SK-N-SH (cell line): Measurements from ENCODE around the gene CCN5.
A peak's percentile ranks its signal among the peaks of the same experiment; 100 is the strongest.

ENCODE experiments used
- CTCF ChIP-seq: fragments of 200-600 bp; sonication (generic); IDR thresholded peaks from 2 replicates; pipeline ENCODE4 v1.6.1; 2017; ENCODE audit warnings: antibody characterized with exemption, mild to moderate bottlenecking, moderate library complexity
- ELF1 ChIP-seq: IDR thresholded peaks from 2 replicates; pipeline ENCODE4 v1.4.0; 2012
- EP300 ChIP-seq, 2 experiments: IDR thresholded peaks; 2 replicates each; pipeline versions ENCODE4 v1.4.0 to v1.6.1; 2012; ENCODE audit warnings: borderline replicate concordance in 1 of 2, low read depth in 1 of 2, low read length in 1 of 2
- FOXM1 ChIP-seq: IDR thresholded peaks from 2 replicates; pipeline ENCODE4 v1.4.0; 2012; ENCODE audit warnings: low read depth, mild to moderate bottlenecking
- GATA2 ChIP-seq: sonication (generic); formaldehyde crosslinking; IDR thresholded peaks from 2 replicates; pipeline ENCODE4 v1.5.0; 2020; ENCODE audit warnings: mild to moderate bottlenecking, missing genetic modification reagents
- PBX3 ChIP-seq: IDR thresholded peaks from 2 replicates; pipeline ENCODE4; 2012
- POLR2AphosphoS5 ChIP-seq: IDR thresholded peaks from 2 replicates; pipeline ENCODE4 v1.6.1; 2012; ENCODE audit warnings: low read depth, low read length
- RFX5 ChIP-seq: IDR thresholded peaks from 2 replicates; pipeline ENCODE4 v1.6.1; 2012; ENCODE audit warnings: mild to moderate bottlenecking, improper control_type of control experiment, low read length
- TEAD4 ChIP-seq: IDR thresholded peaks from 2 replicates; pipeline ENCODE4 v1.4.0; 2012; ENCODE audit warnings: mild to moderate bottlenecking, borderline replicate concordance; ENCODE audit not compliant: insufficient read depth
- USF2 ChIP-seq: fragments of 150-350 bp; IDR thresholded peaks from 2 replicates; pipeline ENCODE4 v1.6.1; 2017; ENCODE audit warnings: antibody characterized with exemption, low read length, low read depth, borderline replicate concordance
- YY1 ChIP-seq: IDR thresholded peaks from 2 replicates; pipeline ENCODE4 v1.4.0; 2012; ENCODE audit warnings: low read depth, mild to moderate bottlenecking
- TF ChIP-seq, protein P1 (sequence below): IDR thresholded peaks from 2 replicates; pipeline ENCODE4 v1.4.0; 2012; ENCODE audit warnings: low read depth

- TF ChIP-seq CTCF = no peak
- no peak for TF ChIP-seq TEAD4
- TF ChIP-seq, protein P1, sequence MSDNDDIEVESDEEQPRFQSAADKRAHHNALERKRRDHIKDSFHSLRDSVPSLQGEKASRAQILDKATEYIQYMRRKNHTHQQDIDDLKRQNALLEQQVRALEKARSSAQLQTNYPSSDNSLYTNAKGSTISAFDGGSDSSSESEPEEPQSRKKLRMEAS = no peak
- TF ChIP-seq EP300 (IDR thresholded peaks at IDR 0.05; ENCODE audit: borderline replicate concordance in 1 of 2, low read depth in 1 of 2, low read length in 1 of 2) = no peak
- TF ChIP-seq PBX3 = no peak
- no peak for TF ChIP-seq YY1
- TF ChIP-seq FOXM1 = no peak
- TF ChIP-seq POLR2AphosphoS5 = no peak
- peak; percentile 54; the same call in 1 of the 2 replicates for TF ChIP-seq USF2
- peak; percentile 80 for TF ChIP-seq ELF1
- no peak for TF ChIP-seq RFX5
- TF ChIP-seq GATA2 (CRISPR knock-in tag) = no peak
Measured at GRCh38 chr20:44736170-44737021, 21.2 kb downstream of the CCN5 start.
